Epithelial cell of proximal tubule (primary cell): ENCODE measurements around the gene CORO7. TPM values are rescaled to one million over a fixed set of nuclear protein-coding genes. Genes with fewer than 3 reads are reported as not detected.

Experiments used
- DNase-seq: peaks from one replicate; pipeline ENCODE4 v3.0.0-alpha.2; 2011; ENCODE audit warnings: low read depth
- H3K4me3 ChIP-seq: 2 replicates; pipeline ENCODE4 v1.5.1; 2011; ENCODE audit warnings: low read depth, mild to moderate bottlenecking, low read length
- total RNA-seq: library from RNA; depleted of rRNA; stranded (reverse); fragments of >200 nt; gene quantifications from 2 replicates; pipeline ENCODE4 v1.2.3, GENCODE V29; 2015
- TF ChIP-seq, protein P1 (sequence below): conservative IDR thresholded peaks from 2 replicates; pipeline ENCODE4 v1.5.1; 2012; ENCODE audit warnings: low read depth, mild to moderate bottlenecking, low read length

Gene CORO7
- total RNA-seq, 1 donor from 2014 or later: 101 TPM

GRCh38 chr16:4372578-4373355 is 43.6 kb downstream of the CORO7 start:
- H3K4me3 ChIP-seq: peak overlapping the region; percentile 96
- DNase-seq: no peak
- TF ChIP-seq, protein P1, sequence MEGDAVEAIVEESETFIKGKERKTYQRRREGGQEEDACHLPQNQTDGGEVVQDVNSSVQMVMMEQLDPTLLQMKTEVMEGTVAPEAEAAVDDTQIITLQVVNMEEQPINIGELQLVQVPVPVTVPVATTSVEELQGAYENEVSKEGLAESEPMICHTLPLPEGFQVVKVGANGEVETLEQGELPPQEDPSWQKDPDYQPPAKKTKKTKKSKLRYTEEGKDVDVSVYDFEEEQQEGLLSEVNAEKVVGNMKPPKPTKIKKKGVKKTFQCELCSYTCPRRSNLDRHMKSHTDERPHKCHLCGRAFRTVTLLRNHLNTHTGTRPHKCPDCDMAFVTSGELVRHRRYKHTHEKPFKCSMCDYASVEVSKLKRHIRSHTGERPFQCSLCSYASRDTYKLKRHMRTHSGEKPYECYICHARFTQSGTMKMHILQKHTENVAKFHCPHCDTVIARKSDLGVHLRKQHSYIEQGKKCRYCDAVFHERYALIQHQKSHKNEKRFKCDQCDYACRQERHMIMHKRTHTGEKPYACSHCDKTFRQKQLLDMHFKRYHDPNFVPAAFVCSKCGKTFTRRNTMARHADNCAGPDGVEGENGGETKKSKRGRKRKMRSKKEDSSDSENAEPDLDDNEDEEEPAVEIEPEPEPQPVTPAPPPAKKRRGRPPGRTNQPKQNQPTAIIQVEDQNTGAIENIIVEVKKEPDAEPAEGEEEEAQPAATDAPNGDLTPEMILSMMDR: no peak

DNA sequence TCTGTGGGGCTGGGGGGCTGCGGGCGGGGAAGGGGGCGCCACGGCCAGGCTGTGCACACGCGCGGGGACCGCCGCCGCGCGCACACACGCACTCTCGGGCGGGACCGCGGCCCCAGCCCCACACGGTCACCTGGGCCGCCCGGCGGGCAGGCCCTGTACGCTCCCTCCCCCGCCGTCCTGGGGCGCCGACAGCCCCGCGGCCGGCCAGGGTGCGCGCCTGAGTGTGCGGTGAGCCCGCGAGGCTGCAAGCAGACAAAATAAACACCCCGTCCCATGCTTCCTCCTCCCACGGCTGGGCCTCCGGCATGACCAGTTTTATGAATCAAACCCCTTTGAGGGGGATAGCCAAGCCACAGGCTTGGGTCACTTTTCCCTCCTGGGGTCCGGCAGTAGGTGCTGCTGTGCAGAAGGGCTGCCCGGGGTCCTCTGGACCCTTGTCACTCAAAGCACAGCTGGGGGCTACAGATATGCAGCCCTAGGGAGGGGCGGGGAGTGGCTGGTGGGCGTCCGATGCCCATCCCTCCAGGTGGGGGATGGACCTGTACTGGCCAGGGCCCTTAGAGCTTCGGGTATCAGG is 44.3 kb downstream of the CORO7 start:
- no peak for DNase-seq
- peak overlapping the region; percentile 96 for H3K4me3 ChIP-seq
- TF ChIP-seq, protein P1: no peak

GRCh38 chr16:4371357-4372000 is 44.9 kb downstream of the CORO7 start, which contains the start of gene VASN:
Gene VASN, plus strand, starts transcription at chr16:4371848. Its CDS starts 9,030 bp downstream, at chr16:4380878.
- peak within 1 kb of the TSS; percentile 96 for H3K4me3 ChIP-seq
- TF ChIP-seq, protein P1: no peak
- no peak for DNase-seq

DNA sequence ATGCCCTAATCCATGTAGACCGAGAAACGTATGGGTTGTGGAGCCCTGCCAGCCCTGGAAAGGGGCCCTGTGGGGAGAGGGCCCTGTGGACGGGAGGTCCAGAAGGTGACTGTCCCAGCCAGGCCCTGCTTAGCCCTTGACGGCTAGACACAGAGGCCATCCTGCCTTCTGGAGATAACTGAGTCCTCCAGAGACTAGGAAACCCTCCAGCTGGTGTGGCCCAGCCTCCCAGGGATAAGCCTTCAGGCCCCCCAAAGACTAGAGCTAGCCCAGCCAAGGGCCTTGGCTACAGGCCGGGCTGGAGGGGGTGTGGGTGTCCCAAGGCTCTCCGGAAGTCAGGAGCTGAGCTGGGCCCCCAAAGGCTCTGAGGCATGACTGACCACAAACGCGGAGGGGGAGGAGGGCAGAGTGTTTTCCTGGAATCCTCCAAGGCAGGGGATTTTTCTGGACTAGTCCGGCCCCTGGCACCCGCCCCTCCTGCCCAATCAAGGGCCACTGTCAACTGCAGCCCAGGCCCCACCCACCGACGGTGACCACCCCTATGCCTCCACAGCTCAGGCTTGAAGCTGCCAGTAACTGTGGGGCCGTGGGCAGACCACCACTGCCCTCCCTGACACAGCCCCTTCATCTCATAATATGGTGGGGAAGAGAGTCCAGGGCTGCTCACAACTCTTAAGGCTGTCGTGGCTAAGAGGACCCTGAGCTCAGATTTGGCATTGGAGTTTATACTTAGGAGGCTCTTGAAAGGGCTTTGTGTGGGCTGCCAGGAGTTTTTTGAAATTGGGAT is 45.6 kb downstream of the CORO7 start:
- TF ChIP-seq, protein P1: no peak
- no peak for DNase-seq
- peak overlapping the region; percentile 96 for H3K4me3 ChIP-seq

DNA sequence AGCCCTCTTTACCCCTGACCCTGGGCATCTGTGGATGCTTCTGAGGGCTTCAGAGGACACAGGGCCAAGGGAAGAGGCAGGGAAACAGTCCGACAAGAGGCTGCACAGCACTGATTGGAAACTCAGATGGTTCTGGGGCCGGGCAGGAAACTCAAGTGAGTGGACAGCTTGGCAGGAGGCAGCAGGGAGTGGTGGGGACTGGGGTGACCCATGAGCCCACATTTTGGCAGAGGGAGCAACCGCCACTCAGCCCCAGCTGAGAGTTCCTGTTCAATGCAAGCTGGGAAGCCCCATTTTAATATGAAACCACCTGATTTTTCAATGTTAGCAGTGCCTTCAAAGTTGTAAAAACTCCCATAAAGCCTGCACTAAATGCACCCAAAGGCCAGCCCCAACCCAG is 46.2 kb downstream of the CORO7 start:
- TF ChIP-seq, protein P1: no peak
- no peak for DNase-seq

DNA sequence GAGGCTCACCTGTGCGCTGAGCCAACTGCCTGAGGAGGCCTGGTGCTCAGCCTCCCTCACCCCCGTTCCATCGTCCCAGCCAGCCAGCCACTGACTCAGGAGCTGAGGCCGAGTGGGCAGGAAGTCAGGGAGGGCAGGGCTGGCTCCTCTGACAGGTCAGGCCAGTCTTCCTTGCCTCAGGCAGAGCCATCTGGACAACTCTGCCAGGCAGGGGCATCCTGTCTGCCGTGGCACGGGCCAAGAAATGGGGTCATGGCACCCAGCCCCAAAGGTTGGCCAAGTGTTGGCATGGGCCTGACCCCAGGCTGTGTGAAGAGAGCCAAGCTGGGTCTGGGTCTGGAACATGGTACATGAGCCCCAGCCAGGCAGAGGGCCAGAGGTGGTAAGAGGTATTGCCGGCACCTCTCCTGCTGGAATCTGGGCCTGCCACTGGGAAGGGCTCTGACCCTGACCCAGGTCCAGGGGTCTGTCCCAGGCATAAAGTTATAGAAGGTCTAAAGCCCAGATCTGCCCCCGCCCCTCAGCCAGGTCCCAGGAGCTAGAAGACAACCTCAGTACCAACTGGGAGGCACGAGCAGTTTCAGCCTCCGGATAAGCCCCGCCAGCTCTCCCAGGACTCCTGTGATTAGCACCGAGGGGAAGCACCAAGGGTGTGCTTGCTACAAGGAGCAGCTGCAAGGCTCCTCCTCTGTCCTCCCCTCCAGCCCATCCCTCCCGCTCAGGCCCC is 47.2 kb downstream of the CORO7 start:
- TF ChIP-seq, protein P1: no peak
- H3K4me3 ChIP-seq: no peak overlapping the region
- DNase-seq: no peak

More for the DNA sequence above, 46.2 kb downstream of the CORO7 start:
- no peak overlapping the region for H3K4me3 ChIP-seq
